HG02759 (cell line): Measurements from ENCODE around the gene PDE8B.

ENCODE experiments used
- ATAC-seq: cut with Tn5 transposase; IDR thresholded peaks from one replicate; pipeline ENCODE4 v1.9.1; 2021; ENCODE audit warnings: mild to moderate bottlenecking, moderate library complexity; ENCODE audit not compliant: unreplicated experiment

Gene PDE8B

DNA sequence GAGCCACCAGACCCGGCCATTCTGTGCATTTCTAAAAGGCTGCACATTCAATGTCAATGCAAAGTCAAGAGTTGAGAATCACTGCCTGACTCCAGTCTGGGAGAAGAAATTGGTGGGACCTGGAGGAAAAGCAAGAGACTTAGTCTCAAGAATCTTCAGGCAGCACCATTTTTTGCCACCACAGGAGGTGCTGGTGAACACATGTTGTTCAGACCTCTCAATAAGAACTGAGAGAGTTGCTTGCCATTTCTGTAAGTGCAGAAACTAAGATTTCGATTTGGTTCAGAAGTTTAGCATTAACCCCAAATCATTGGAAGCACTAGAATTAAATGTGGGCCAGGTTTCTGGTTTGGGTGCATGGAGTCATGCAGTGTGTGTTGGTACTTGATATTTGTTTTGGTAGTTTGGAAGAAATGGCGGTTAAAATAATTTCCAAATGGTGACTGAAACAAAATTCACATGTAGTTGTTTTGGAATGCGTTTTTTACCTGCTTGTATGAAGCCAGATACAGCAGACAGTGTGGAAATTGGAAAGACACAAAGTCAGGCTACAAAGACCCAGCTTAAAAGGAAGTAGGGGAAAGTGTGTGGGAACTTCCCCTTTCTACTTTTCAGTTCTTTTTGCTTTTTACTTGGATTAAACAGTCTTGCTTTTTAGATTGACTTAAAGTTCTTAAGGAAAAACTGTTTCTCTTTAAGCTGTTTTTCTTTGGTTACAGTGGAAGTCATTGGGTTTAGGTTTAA is 20.4 kb downstream of the PDE8B start:
- no peak for ATAC-seq

DNA sequence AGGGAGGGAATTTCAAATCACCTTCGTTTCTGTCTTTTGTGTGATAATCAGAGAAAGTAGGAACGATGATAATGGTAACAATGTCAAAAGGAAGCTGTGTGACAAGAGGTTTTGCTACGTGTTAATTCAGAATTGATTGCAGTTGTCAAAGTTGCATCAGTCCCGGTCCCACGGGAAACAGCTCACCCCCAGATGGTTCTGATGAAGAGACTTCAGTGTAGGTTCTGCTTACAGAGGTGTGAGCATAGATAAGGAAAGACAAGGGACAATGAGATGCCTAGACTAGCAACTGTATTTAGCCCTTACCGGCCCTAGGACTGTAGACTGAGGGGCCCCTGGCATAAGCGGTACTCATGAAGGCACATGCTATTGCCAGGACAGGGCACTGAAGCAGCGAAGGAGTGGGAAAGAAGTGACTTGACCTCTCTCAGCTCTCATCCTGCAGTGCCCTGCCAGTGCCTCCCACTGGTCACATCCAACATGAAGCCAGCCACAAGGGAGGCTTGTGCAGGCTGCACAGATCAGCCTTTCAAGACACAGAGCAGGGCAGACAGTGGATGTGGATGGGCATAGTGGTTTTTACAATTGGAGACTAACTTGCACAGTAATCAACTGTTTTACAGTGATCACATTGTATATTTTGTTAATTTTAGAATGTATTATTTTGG is 21.1 kb downstream of the PDE8B start:
- ATAC-seq: no peak

DNA sequence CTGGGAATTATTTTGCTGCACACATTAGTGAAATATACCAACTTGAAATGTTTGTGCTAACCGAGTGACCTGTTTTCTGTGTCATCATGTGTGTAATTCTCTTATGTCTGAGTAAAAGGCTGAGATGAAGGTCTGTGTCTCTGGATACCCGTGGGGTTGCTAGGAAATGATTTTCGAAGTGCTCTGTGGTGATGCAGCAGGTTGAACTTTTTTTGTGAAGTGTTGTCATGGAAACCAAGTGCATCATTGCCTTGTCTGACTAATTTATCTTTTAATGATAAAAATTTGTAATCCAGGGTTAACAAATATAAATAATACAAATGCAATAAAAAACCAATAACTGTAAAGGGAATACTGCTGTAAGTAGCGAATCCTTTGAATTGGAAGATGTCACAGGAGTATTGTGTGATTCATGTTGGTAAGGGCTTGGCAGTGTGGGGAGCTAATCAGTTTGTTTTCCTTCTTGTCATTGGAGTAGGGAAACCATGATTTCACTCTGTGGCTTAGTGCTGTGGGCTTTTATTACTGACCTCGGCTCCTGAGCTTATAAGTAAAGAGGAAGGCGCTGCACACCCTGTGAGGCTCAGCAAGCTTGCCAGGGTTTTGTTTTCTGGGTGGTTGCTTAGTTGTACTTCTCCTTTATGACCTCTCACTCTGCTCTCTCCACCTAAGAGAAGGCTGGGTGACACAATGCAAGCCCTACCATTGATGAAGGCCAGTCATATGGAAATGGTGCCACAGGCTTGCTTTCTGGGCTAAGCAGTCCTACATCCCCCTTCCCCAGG is 22.3 kb downstream of the PDE8B start:
- no peak for ATAC-seq

DNA sequence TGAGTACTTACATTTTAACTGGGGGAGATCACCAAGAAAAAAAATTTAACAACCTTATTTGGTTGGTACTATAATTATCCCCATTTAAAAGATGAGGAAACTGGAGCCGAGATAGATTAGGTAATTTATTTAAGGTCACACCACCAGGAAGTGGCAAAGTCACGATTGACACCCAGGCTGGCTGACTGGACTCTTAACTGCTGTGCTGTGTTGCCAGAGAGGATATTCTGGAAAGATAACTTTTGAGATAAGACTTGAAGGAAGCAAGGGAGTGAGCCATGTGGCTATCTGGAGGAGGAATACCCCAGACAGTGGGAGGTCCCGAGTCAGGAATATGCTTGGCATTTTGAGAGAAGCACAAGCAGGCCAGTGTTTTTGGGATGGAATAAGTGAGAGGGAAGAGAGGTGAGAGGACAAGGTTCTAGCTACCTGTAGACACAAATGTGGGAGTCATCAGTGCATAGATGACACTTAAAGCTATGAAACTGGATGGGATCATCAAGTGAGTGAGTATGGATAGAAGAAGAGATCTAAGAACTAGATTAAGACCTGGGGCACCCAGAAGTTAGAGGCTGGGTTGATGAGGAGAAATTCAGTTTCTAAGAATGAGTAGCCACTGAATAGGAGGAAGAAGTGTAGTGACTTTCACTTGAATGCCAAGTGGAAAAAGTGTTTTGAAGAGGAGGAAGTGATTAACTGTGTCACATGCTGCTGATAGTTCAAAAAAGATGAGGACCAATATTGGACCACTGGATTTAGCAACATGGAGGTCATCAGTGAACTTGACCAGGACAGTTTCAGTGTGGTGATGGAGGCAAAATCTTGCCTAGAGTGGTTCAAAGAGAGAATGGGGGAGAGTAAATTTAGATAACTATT is 25.6 kb downstream of the PDE8B start:
- no peak for ATAC-seq

DNA sequence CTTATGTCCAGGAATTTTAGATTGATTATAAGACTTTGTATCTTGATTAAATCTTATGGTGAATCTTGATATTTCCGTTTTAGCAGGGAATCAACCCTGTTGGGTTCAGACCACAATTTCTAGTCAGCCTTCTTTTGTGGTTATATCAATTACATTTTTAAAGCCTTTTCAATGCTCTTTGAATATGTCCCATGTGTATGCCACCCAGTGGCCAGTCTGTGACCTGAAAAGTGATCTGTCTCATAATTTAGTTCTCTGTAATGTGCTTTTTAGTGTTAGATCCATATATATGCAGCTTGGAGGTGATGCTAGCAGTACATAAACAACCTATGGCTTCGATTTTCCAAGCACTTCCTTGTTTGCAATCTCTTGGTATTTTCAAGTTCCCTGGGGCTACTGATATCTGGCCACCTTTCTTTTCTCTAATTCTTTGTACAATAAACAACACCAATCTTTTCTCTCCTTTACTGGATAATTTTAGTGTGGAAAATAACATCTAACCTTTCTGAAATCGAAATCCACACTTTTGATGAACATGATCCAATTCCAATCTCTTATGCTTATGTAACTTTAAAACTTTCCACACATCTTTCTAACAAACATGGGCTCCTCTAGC is 28.8 kb downstream of the PDE8B start:
- ATAC-seq: no peak

DNA sequence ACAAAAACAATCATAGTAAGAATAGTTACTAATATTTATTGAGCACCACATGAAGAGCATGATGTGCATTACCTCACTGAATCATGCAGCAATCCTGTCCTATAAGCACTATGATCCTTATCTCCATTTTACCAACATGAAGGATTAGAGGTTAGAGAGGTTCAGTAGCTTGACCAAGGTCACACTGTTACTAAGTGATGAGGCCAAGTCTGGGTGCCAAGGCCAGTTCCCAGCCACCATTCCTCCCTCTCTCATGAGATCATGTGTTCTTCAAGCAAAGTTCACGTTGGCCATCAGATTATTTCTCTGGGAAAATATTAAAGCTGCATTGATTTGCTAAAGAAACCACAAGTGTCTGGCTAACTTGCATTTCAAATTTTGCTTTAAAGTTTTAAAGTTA is 31.0 kb downstream of the PDE8B start:
- no peak for ATAC-seq

DNA sequence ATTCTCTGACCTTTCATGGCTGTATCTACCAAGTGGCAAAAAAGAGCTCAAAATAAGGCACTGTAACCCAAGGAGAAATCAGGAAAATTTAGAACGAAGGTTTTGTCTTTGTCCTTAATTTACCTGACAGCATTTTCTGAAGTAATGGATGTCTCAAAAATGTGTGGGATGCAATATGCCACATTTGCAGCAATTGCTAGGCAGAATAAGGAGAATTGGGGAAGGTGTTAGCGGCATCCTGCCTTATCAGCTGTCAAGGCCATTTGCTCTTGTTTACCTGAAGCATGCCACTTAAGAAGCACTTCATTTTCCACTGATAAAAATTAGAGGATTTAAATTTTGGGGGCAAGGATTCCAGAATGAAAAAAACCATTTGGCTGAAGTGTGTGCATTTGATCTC is 39.0 kb downstream of the PDE8B start:
- no peak for ATAC-seq

DNA sequence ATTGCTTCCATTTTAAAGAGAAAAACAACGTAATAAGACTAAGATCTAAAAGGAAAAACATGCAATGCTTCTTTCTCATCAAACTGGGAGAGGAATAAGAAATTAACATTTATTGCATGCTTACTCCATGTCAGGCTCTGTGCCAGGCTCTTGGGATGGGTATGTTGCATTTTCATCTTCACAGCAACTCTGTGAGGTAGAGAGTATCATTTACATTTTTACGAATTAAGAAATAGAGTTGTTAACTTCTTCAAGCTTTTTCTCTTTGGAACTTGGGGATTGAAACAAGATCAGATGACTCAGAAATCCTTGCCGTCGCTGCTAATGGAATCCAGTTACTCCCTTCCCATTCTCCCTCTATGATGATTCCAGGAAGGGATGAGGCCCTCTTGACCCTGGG is 39.5 kb downstream of the PDE8B start:
- no peak for ATAC-seq

DNA sequence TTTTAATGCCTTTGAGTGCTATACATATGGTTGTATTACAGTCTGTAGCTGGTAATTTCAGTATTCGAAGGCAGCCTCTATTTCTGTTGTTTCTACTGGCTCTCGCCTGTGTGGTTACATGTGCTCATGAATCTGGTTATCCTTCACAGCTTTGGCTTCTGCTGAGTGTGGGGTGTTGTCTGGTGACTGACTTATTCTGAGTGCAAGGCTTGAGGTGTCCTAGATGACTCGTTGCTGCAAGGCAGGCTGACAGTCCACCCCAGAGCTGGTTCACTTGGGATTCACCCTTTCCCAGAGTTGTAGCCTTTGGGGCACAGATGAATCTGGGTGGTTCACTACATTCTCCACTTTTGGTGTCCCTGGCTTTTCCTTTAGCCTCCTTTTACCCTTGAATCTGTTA is 41.4 kb downstream of the PDE8B start:
- ATAC-seq: no peak

DNA sequence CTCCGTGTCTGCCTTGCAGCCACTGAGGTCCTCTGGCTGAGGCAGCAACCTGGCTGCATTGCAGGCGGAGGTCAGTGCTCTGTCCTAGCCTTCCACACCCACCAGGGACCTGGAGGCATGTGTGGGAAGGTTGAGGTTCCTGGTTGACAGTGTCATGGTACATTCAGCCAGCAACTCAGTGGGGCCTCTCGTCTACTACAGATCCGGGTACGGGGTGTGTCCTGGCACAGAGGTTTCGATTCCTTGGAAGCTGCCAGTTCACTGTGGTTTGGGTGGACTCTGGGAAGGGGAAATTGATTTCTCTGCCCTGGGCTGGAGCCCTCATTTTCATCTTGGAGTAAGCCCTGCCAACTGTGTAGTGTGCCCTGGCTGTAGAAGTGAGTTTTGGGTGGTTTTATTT is 45.1 kb downstream of the PDE8B start:
- ATAC-seq: no peak

DNA sequence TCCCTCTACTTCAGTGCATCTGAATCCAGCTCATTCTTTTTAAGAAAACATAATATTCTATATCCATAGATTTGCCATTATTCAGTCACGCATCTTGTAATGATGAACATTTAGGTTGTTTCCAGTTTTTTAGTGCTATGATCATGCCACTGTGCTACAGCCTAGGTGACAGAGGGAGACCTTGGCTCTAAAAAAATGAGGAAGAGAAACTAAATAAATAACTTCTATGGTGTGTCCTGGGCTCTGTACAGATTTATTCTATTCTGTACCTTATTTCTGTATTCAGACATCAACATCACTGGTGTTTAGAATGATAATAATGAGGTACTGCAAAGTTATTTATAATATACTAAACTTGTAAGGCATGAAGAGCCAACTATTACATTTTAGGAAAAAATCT is 45.9 kb downstream of the PDE8B start:
- no peak for ATAC-seq

DNA sequence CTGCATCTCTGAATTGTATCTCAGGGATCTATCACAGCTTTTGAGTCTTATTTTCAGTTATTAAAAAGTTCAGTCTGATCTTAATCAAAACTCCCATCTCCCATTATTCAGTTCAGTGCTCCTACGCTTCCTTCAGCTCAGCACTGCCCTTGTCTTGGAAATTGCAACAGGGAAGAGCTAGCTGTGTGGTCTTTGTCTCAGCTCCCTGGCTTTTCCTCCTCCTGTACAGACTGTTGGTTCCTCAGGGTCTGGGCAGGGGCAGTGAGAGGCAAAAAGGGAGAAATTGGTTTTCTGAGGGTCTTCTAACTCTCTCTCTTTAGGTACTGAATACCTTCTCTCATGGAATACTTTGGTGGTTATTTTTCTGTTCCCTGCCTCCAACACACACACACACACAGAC is 48.2 kb downstream of the PDE8B start:
- ATAC-seq: no peak

DNA sequence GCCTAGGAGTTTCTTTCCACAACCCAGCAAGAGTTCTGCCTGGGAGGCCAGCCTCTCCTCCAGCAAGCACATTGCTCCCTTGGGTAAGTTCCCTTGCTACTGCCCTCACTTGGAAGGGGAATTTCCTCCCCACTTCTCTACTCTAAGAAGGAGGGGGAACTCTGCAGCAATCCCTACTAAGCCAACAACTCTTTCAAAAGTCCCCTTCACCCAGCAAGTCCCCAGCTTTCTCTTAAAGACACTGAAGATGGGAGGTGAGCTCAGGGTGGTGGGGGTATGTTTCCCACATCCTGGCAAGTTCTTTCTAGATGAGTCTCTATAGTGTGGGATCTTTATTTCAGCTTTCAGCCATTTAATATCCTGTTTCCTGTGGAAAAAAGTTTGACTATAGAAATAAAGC is 49.0 kb downstream of the PDE8B start:
- ATAC-seq: peak; percentile 45

DNA sequence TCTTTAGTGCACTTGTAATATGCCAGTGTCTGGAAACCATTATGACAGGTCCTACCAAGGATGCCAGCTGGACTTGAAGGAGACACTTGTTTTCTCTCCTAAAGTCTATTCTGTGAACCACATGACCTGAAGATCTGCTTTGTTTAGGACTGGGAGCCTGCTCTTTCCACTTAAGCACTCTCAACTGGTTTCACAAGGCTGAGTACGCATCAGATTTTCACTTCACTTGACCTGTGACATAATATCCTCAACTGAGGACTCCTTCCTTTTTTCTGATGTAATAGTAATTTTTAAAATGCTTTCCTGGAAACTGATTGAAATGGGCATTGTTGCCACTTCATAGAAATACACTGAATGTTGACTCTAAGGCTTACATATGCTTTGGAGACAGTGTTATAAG is 52.2 kb downstream of the PDE8B start:
- no peak for ATAC-seq

DNA sequence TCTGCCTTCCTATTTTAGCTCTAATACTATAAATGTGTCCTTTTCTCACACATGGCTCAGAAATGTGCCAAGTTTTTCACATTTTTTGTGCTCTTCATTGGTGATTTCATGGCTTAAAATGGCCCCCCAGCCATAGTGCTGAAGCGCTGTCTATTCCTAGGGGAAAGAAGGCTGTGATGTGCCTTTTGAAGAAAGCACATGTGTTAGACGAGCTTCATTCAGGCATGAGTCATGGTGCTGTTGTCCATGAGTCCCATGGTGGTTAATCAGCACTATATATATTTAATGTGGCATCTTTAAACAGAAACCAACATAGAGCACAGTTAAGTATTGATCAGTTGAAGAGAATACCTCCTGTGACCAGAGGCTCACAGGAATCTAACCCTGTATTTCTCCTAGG is 55.8 kb downstream of the PDE8B start:
- no peak for ATAC-seq

DNA sequence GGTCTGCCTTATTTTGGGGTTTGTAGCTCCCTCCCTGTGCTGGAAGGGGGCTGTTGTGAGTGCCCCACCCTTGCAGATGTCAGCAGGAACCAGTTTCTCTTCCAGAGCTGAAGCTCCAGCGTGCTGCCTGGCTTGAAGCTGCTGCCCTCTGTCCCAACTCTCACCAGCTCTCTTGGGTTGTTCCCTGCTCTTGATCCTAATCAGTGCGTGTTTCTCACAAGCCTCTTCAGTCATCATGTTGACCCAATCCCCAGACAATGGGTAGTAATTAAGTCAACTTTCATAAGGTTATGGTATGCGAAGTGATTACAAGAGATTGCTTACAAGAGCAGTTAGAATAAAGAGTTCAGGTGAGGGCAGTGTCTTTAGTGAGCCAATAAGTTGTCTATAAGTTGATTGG is 57.0 kb downstream of the PDE8B start:
- ATAC-seq: no peak

DNA sequence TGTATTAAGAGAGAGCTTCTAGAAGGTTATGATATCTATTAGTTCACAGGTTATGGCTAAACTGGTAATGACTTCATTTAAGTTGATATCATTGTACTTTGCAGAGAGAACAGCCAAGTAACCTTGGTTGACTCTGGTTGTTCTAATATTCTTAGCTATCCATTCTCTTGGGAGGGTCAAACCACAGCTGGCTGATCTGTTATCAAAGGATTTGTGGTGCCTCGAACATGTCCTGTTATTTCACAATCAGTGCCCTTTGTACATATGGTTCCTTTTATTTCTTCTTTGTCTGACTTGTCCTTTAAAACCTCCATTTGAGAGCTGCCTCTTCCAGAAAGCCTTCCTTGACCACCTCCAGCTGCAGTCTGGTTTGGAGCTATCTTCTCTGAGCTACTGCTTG is 61.7 kb downstream of the PDE8B start:
- no peak for ATAC-seq

DNA sequence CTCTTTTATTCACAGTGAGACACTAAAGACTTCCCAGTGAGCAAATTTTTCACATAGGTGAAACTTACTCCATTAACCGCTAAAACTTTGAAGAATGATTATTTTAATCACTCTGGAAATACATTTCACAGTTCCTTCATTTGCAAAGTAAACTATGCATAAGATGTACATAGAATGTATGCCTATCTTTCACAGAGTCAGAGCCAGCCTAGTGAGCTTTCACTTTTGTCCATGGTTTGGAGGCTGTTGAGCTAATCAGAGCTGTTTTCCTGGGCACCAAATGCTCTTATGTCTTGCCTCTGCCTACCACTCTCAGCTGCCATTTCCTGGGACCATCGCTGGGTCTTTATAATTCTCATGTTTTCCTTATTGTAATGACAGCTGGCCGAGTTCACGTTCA is 67.3 kb downstream of the PDE8B start:
- no peak for ATAC-seq

DNA sequence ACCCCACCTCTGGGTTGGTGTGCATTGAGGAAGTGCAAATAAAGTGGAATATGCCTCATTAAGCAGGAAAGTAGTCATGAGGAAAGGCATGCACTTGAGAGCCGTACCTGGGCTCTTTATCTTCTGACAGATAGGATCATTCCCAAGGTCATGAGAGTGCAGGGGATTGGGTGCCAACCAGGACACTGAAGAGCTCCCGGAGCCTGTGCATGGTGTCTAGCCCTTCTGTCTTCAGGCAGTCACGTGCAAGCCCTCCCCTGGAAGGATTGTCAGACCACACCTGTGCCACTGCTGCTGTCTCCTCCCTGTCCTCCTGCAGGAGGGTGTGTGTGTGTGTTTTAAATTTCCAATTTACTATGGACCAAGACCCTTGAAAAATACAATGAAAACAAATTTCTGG is 69.6 kb downstream of the PDE8B start:
- no peak for ATAC-seq

DNA sequence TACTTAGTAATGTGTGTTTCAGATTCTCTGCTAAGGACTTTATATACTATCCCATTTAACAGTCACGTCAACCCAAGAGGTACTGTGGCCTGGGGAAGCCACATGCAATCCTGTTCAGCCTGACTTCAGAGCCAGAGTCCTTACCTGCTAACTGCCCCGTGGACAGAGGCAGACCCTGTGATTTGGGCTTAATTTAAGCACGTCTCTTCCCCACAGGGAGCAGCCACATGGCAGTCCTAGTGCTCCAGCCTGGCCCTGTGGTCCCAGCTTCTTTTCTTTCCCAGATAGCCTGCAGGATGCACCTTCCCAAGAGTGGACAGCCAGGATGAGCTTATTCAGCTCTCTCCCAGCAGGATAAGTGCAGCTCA is 71.5 kb downstream of the PDE8B start:
- no peak for ATAC-seq
